Caco-2 (cell line): ENCODE data around the gene TTC4. TPM values are rescaled to one million over a fixed set of nuclear protein-coding genes. Genes with fewer than 3 reads are reported as not detected.

Source experiments
- BruUV-seq: library from RNA; stranded (reverse); fragments of 400-500 nt; replicated peaks from 2 replicates; lab custom pipeline; 2021; lab: Mats Ljungman, UMichigan
- CTCF ChIA-PET: fragments of 300-600 bp; sonication (Branson Sonifier 250); formaldehyde crosslinking; loops from one replicate; lab custom pipeline; 2022; ENCODE audit warnings: antibody characterized with exemption; lab: Charles Lee
- POLR2A ChIA-PET: fragments of 300-600 bp; sonication (Branson Sonifier 250); formaldehyde crosslinking; loops from one replicate; lab custom pipeline; 2022; ENCODE audit warnings: antibody characterized with exemption; lab: Charles Lee
- DNase-seq, 2 experiments: peaks; one replicate each; pipeline versions ENCODE4 v3.0.0 to v3.0.0-alpha.2; 2020 to 2022
- H3K27me3 ChIP-seq: replicated peaks from 2 replicates; pipeline ENCODE4 v1.6.0; 2011; ENCODE audit warnings: low read length; ENCODE audit not compliant: control insufficient read depth, insufficient read depth
- H3K36me3 ChIP-seq: 2 replicates; pipeline ENCODE4 v1.5.1; 2011; ENCODE audit warnings: low read length; ENCODE audit not compliant: control insufficient read depth, insufficient read depth
- H3K4me1 ChIP-seq: fragments of 250-450 bp; sonication (Bioruptor Pico); 2 replicates; pipeline ENCODE4 v1.5.1; 2020; ENCODE audit warnings: mild to moderate bottlenecking
- H3K4me3 ChIP-seq: 2 replicates; pipeline ENCODE4 v1.5.1; 2011; ENCODE audit warnings: low read depth, mild to moderate bottlenecking, control low read depth, low read length
- H3K9me3 ChIP-seq: fragments of 250-450 bp; sonication (Bioruptor Pico); 2 replicates; pipeline ENCODE4 v1.5.1; 2020; ENCODE audit warnings: mild to moderate bottlenecking, moderate library complexity
- H3K27ac Mint-ChIP-seq: one replicate; pipeline ENCODE4 v1.8.0; 2022; ENCODE audit warnings: mixed read lengths; ENCODE audit not compliant: unreplicated experiment
- H3K27me3 Mint-ChIP-seq: one replicate; pipeline ENCODE4 v1.8.0; 2022; ENCODE audit warnings: mixed read lengths; ENCODE audit not compliant: insufficient read depth, unreplicated experiment
- H3K36me3 Mint-ChIP-seq: one replicate; pipeline ENCODE4 v1.8.0; 2022; ENCODE audit warnings: mild to moderate bottlenecking, mixed read lengths; ENCODE audit not compliant: insufficient read depth, unreplicated experiment
- H3K4me1 Mint-ChIP-seq: one replicate; pipeline ENCODE4 v1.8.0; 2022; ENCODE audit warnings: low read depth, mixed read lengths; ENCODE audit not compliant: unreplicated experiment
- H3K4me3 Mint-ChIP-seq: one replicate; pipeline ENCODE4 v1.8.0; 2022; ENCODE audit warnings: mild to moderate bottlenecking, moderate library complexity, mixed read lengths; ENCODE audit not compliant: unreplicated experiment
- H3K9me3 Mint-ChIP-seq: one replicate; pipeline ENCODE4 v1.8.0; 2022; ENCODE audit warnings: mixed read lengths; ENCODE audit not compliant: unreplicated experiment
- intact Hi-C: fragments of 100-400 bp; cut with micrococcal nuclease; formaldehyde crosslinking; loops from one replicate; pipeline ENCODE4 v1.10.0; 2022; ENCODE audit not compliant: unreplicated experiment
- total RNA-seq: library from RNA; stranded (reverse); gene quantifications from 2 replicates; pipeline ENCODE4 v1.2.3, GENCODE V29; 2022
- TF ChIP-seq, protein P1 (sequence below), 2 experiments: fragments of 200-600 bp in 1 of 2; IDR thresholded peaks; 1 replicate in 1 of 2; 2 replicates in 1 of 2; pipeline versions ENCODE4 v1.5.1 to v1.8.0; 2011 to 2022; ENCODE audit warnings: antibody characterized with exemption in 1 of 2, control low read depth in 1 of 2, inconsistent platforms in 1 of 2, low read depth in 1 of 2, low read length in 1 of 2, mild to moderate bottlenecking in 1 of 2, moderate library complexity in 1 of 2; ENCODE audit not compliant: insufficient read depth in 1 of 2, severe bottlenecking in 1 of 2, unreplicated experiment in 1 of 2

TTC4 gene
- total RNA-seq, 1 experiment from 2014 or later = 14.0 TPM

DNA sequence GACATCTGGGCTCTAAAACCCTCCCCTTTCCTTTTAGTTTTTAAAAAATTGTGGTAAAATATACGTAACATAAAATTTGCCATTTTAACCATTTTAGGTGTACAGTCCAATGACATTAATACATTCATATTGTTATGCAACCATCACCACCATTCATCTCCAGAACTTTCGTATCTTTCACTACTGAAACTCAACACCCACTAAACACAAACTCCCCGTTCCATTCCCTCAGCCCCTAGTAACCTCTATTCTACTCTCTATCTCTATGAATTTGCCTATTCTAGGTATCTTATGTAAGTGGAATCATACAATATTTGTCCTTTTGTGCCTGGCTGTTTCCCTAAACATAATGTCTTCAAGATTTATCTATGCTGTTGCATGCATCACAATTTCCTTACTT is 19.4 kb upstream of the TTC4 start:
- ChIA-PET POLR2A (no interaction called here), CTCF (no interaction called here)
- Mint-ChIP-seq H3K4me3 (no peak overlapping the region), H3K27ac (no peak overlapping the region), H3K27me3 (no peaks in the 10 kb centered on the region), H3K36me3 (no peaks in the 10 kb centered on the region), H3K9me3 (no peaks in the 10 kb centered on the region), H3K4me1 (no peaks in the 10 kb centered on the region)
- DNase-seq = no peak
- Histone ChIP-seq H3K36me3 (no peaks in the 10 kb centered on the region), H3K9me3 (no peaks in the 10 kb centered on the region), H3K4me1 (no peaks in the 10 kb centered on the region), H3K4me3 (no peak overlapping the region), H3K27me3 (no peaks in the 10 kb centered on the region)
- BruUV-seq = no TSS peak
- intact Hi-C loops = no loop called here
- TF ChIP-seq, protein P1, sequence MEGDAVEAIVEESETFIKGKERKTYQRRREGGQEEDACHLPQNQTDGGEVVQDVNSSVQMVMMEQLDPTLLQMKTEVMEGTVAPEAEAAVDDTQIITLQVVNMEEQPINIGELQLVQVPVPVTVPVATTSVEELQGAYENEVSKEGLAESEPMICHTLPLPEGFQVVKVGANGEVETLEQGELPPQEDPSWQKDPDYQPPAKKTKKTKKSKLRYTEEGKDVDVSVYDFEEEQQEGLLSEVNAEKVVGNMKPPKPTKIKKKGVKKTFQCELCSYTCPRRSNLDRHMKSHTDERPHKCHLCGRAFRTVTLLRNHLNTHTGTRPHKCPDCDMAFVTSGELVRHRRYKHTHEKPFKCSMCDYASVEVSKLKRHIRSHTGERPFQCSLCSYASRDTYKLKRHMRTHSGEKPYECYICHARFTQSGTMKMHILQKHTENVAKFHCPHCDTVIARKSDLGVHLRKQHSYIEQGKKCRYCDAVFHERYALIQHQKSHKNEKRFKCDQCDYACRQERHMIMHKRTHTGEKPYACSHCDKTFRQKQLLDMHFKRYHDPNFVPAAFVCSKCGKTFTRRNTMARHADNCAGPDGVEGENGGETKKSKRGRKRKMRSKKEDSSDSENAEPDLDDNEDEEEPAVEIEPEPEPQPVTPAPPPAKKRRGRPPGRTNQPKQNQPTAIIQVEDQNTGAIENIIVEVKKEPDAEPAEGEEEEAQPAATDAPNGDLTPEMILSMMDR (IDR thresholded peaks at IDR 0.05; ENCODE audit: insufficient read depth in 1 of 2, low read depth in 1 of 2, low read length in 1 of 2, severe bottlenecking in 1 of 2, unreplicated experiment in 1 of 2) = no peak

DNA sequence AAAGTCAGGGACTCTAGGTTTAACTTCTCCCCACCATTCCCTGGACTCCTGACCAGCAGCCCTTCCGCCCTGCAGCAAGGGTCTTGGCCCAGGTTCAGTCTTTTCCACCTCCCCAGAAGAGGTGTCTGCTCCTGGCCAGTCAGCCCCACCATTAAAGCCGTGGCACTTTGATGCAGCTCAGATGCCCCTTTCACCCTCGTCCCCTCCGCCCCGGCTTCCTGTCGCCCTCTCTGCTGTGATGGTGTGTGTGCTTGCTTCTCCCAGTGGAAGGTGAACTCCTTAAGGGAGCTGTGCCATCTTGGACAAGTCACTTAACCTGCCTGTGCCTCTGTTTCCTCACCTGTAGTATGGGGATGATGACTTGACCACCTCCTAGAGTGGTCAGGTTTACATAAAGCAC is 17.8 kb upstream of the TTC4 start:
- no TSS peak for BruUV-seq
- TF ChIP-seq, protein P1 (IDR thresholded peaks at IDR 0.05; ENCODE audit: insufficient read depth in 1 of 2, low read depth in 1 of 2, low read length in 1 of 2, severe bottlenecking in 1 of 2, unreplicated experiment in 1 of 2) = no peak
- Histone ChIP-seq H3K4me3 (no peak overlapping the region), H3K4me1 (no peaks in the 10 kb centered on the region), H3K36me3 (no peaks in the 10 kb centered on the region), H3K27me3 (no peaks in the 10 kb centered on the region), H3K9me3 (no peaks in the 10 kb centered on the region)
- no peaks in the 10 kb centered on the region for H3K36me3 Mint-ChIP-seq
- ChIA-PET CTCF (no interaction called here), POLR2A (no interaction called here)
- no peaks in the 10 kb centered on the region for H3K27me3 Mint-ChIP-seq
- H3K4me1 Mint-ChIP-seq = no peaks in the 10 kb centered on the region
- no peaks in the 10 kb centered on the region for H3K9me3 Mint-ChIP-seq
- no peak for DNase-seq
- H3K4me3 Mint-ChIP-seq = no peak overlapping the region
- intact Hi-C loops = no loop called here
- no peak overlapping the region for H3K27ac Mint-ChIP-seq

DNA sequence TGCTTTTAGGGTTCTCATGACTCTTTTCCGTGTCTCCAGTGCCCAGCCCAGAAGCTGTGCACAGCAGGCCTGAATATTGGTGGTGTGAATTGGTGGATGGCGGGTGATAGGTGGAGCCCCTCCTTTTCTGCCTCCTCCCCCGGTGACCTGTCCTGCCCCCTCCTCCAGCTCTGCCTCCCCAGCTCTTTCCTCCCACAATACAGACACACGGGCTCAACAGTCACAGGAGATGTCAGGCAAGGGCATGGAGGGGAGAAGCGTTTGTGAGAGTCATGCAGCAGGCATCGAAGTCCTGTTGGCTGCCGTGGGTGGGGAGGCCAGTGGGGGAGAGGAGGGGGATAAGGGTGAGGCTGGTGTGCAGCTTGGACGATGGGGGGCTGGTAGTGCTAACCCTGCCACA is 17.3 kb upstream of the TTC4 start:
- H3K27me3 ChIP-seq = no peaks in the 10 kb centered on the region
- no peak overlapping the region for H3K4me3 Mint-ChIP-seq
- POLR2A ChIA-PET = no interaction called here
- TF ChIP-seq, protein P1 (IDR thresholded peaks at IDR 0.05; ENCODE audit: insufficient read depth in 1 of 2, low read depth in 1 of 2, low read length in 1 of 2, severe bottlenecking in 1 of 2, unreplicated experiment in 1 of 2) = no peak
- no peaks in the 10 kb centered on the region for H3K36me3 ChIP-seq
- BruUV-seq = no TSS peak
- no peaks in the 10 kb centered on the region for H3K27me3 Mint-ChIP-seq
- no peaks in the 10 kb centered on the region for H3K4me1 ChIP-seq
- CTCF ChIA-PET = no interaction called here
- no peaks in the 10 kb centered on the region for H3K9me3 Mint-ChIP-seq
- DNase-seq = no peak
- H3K4me3 ChIP-seq = no peak overlapping the region
- no peaks in the 10 kb centered on the region for H3K9me3 ChIP-seq
- intact Hi-C loops = no loop called here
- no peak overlapping the region for H3K27ac Mint-ChIP-seq
- no peaks in the 10 kb centered on the region for H3K4me1 Mint-ChIP-seq
- H3K36me3 Mint-ChIP-seq = no peaks in the 10 kb centered on the region
